ENCODE measurements around the gene MUC6.

Gene MUC6

GRCh38 chr11:1041936-1042608 lies 5.6 kb upstream of the MUC6 start:
- no peak for DNase-seq (ENCODE audit: extremely low read depth, low read depth)

GRCh38 chr11:1041471-1041870 lies 5.0 kb upstream of the MUC6 start:
- TF ChIP-seq, protein P1, sequence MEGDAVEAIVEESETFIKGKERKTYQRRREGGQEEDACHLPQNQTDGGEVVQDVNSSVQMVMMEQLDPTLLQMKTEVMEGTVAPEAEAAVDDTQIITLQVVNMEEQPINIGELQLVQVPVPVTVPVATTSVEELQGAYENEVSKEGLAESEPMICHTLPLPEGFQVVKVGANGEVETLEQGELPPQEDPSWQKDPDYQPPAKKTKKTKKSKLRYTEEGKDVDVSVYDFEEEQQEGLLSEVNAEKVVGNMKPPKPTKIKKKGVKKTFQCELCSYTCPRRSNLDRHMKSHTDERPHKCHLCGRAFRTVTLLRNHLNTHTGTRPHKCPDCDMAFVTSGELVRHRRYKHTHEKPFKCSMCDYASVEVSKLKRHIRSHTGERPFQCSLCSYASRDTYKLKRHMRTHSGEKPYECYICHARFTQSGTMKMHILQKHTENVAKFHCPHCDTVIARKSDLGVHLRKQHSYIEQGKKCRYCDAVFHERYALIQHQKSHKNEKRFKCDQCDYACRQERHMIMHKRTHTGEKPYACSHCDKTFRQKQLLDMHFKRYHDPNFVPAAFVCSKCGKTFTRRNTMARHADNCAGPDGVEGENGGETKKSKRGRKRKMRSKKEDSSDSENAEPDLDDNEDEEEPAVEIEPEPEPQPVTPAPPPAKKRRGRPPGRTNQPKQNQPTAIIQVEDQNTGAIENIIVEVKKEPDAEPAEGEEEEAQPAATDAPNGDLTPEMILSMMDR (IDR thresholded peaks at IDR 0.05; ENCODE audit: low read depth, low read length), result no peak
- DNase-seq (ENCODE audit: extremely low read depth, low read depth), result no peak

More at GRCh38 chr11:1041936-1042608, 5.6 kb upstream of the MUC6 start:
- TF ChIP-seq, protein P1 (IDR thresholded peaks at IDR 0.05; ENCODE audit: low read depth, low read length), result no peak

- TF ChIP-seq, protein P1 (IDR thresholded peaks at IDR 0.05; ENCODE audit: low read depth, low read length), result no peak
Measured at GRCh38 chr11:1041149-1041467, 4.6 kb upstream of the MUC6 start.

DNA sequence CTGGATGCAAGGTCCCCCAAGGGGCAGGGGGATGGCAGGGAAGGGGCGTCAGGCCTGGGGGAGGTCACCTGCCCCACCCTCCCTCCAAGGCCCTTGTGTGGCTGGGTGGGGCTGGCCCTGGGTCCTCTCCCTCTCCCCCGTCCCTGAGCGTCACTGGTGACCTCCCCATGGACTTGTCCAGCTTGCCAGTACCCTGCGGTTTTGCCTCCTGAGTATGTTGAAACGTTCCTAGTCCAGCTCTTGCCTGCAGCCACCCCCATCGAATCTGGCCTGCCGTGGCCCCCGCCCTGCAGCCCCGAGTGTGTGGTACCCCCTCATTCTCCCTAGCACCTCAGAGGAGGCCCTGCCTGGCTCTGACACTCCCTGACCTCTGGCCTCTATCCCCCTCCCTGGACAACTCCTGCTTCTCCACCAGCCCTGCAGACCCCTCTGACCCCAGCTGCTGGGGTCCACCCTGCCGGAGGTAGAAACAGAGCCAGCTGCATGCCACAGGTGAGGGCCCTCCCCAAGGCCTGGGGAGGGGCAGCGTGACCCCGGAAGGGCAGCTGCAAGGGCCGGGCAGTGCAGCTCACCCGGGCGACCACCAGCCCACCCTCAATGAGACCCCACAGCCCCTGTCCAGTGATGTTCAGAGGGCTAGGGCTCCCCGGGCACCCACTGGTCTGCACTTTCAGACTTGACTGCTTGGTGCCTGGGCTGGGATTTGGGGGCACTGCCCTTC lies 4.1 kb upstream of the MUC6 start:
- TF ChIP-seq, protein P1 (IDR thresholded peaks at IDR 0.05; ENCODE audit: low read depth, low read length), result no peak
- no peak for DNase-seq (ENCODE audit: extremely low read depth, low read depth)

More at GRCh38 chr11:1041149-1041467, 4.6 kb upstream of the MUC6 start:
- no peak for DNase-seq (ENCODE audit: extremely low read depth, low read depth)

DNA sequence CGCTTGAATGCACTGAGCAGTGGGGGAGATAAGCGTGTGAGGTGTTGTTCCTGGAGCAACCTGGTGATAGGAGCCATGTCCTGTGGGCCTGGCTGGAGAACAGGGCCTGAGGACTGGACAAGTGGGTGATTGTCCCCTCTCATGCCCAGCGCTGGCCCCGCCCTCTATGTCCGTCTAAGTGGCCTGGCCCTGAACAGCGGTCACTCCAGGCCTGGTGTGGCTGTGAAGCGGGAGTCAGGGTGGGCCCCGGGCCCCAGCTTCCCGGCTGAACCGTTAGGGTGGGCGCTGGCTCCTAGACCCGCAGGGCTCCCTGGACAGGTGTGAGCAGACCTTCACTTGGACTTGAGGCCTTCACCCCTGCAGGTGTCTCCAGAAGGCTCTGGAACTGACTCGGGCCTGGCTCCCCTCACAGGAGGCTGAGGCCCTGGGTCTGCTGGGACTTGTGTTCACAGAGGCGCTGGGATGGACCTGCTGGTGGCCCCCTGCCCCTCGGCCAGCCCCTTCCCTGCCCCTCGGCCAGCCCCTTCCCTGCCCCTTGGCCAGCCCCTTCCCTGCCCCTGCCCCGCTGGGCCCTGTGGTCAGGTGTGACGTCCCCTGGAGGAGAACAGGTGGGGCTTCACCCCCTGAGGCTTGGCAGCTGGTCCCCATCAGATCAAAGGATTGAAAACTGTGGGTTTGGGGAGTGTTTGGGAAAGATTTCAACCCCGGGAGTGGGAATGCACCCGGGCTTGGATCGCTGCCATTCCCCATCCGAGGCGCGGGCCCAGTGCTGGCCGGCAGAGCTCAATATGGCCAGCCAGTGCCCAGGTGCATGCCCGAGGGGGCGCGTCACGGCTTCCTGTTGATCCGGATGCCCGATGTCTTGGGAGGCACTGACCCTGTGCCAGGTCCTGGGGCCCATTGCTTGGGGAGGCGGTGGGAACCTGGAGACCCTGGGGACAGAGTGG lies 3.2 kb upstream of the MUC6 start:
- no peak for DNase-seq (ENCODE audit: extremely low read depth, low read depth)
- TF ChIP-seq, protein P1 (IDR thresholded peaks at IDR 0.05; ENCODE audit: low read depth, low read length), result no peak

GRCh38 chr11:1038921-1039320 lies 2.4 kb upstream of the MUC6 start:
- TF ChIP-seq, protein P1 (IDR thresholded peaks at IDR 0.05; ENCODE audit: low read depth, low read length), result no peak
- no peak for DNase-seq (ENCODE audit: extremely low read depth, low read depth)
